D721Med (cell line): ENCODE data around the gene AGGF1.
A peak's percentile ranks its signal among the peaks of the same experiment; 100 is the strongest.

Experiments used
- DNase-seq: peaks from one replicate; pipeline ENCODE4 v3.0.0; 2011; ENCODE audit warnings: low spot score; ENCODE audit not compliant: insufficient read length
- FAIRE-seq: peaks from 2 replicates; lab custom pipeline; 2011; peaks lifted over from hg19 to GRCh38; lab: Jason Lieb, UNC
- CTCF ChIP-seq: IDR thresholded peaks from 2 replicates; pipeline ENCODE4 v1.5.1; 2012; ENCODE audit warnings: mild to moderate bottlenecking, control low read depth; ENCODE audit not compliant: insufficient read depth; ENCODE audit errors: missing control alignments

Gene AGGF1

GRCh38 chr5:77022511-77023417, 7.4 kb upstream of the AGGF1 start:
- no peak for TF ChIP-seq CTCF

GRCh38 chr5:77024490-77024889, 5.7 kb upstream of the AGGF1 start:
- FAIRE-seq (no peak), DNase-seq (no peak)
- no peak for TF ChIP-seq CTCF

More at GRCh38 chr5:77022511-77023417, 7.4 kb upstream of the AGGF1 start:
- FAIRE-seq: no peak
- no peak for DNase-seq

GRCh38 chr5:77028631-77029375, 1.4 kb upstream of the AGGF1 start:
- FAIRE-seq (no peak), DNase-seq (no peak)
- TF ChIP-seq CTCF: no peak

- DNase-seq: no peak
- no peak for FAIRE-seq
- TF ChIP-seq CTCF: no peak
These were observed 773 bp upstream of the AGGF1 start for GRCh38 chr5:77029376-77029885.

- TF ChIP-seq CTCF: no peak
- FAIRE-seq (no peak), DNase-seq (no peak)
These were observed 1.7 kb downstream of the AGGF1 start for GRCh38 chr5:77031891-77032290.

GRCh38 chr5:77032635-77033034, 2.4 kb downstream of the AGGF1 start:
- no peak for TF ChIP-seq CTCF
- FAIRE-seq (peak; percentile 67), DNase-seq (no peak)
